Left ventricle myocardium inferior (tissue), 1 donor: ENCODE data around the gene TMEM131L. TPM values are rescaled to one million over a fixed set of nuclear protein-coding genes. Genes with fewer than 3 reads are reported as not detected.

Source experiments
- DNase-seq: peaks from one replicate; pipeline ENCODE4 v3.0.0-alpha.2; 2020
- H3K27ac ChIP-seq: fragments of 200-600 bp; replicated peaks from 2 replicates; pipeline ENCODE4 v1.8.0; 2021
- H3K27me3 ChIP-seq: fragments of 200-600 bp; 2 replicates; pipeline ENCODE4 v1.8.0; 2021; ENCODE audit warnings: low read depth
- H3K36me3 ChIP-seq: fragments of 200-600 bp; 2 replicates; pipeline ENCODE4 v1.8.0; 2021
- H3K4me1 ChIP-seq: fragments of 200-600 bp; 2 replicates; pipeline ENCODE4 v1.8.0; 2021
- H3K4me3 ChIP-seq: fragments of 200-600 bp; 2 replicates; pipeline ENCODE4 v1.8.0; 2021; ENCODE audit warnings: mild to moderate bottlenecking, moderate library complexity
- H3K9me3 ChIP-seq: fragments of 200-600 bp; replicated peaks from 2 replicates; pipeline ENCODE4 v1.8.0; 2021
- CTCF ChIP-seq: fragments of 200-600 bp; IDR thresholded peaks from 2 replicates; pipeline ENCODE4 v1.8.0; 2021; ENCODE audit warnings: antibody characterized with exemption, mild to moderate bottlenecking, borderline replicate concordance
- intact Hi-C: fragments of 100-400 bp; cut with micrococcal nuclease; formaldehyde crosslinking; loops from one replicate; pipeline ENCODE4 v1.11.0; 2022
- total RNA-seq: library from RNA; stranded (reverse); fragmentation: NEBNext Ultra II Directional; extraction: Animal tissue kit (Norgen Biotek cat#: 25700); gene quantifications from one replicate; pipeline ENCODE4 v1.2.1, GENCODE V29; 2021
- donor health status: DM: no; HTN: yes; CAD: no; lungs with severe emphysema.

The TMEM131L gene
- total RNA-seq, 1 donor from 2014 or later: 14.9 TPM

GRCh38 chr4:153571006-153571545, 104.9 kb downstream of the TMEM131L start:
- intact Hi-C loops: loop anchor here (10.0 kb wide), 2 partner anchors 106 to 426 kb away; partner anchors contain the start of gene TMEM131L
- H3K27me3 ChIP-seq: no peaks in the 10 kb centered on the region
- no peak overlapping the region for H3K4me3 ChIP-seq
- no peaks in the 10 kb centered on the region for H3K36me3 ChIP-seq
- H3K4me1 ChIP-seq: peaks cover 82% of the 10 kb centered on the region
- no peaks in the 10 kb centered on the region for H3K9me3 ChIP-seq
- peak overlapping the region; percentile 79 for H3K27ac ChIP-seq
- no peak for DNase-seq
- no peak for TF ChIP-seq CTCF

GRCh38 chr4:153572609-153573008, 106.4 kb downstream of the TMEM131L start:
- peak overlapping the region; percentile 75 for H3K27ac ChIP-seq
- DNase-seq: no peak
- H3K36me3 ChIP-seq: no peaks in the 10 kb centered on the region
- H3K4me1 ChIP-seq: peaks cover 77% of the 10 kb centered on the region
- H3K4me3 ChIP-seq: no peak overlapping the region
- H3K9me3 ChIP-seq: no peaks in the 10 kb centered on the region
- no peak for TF ChIP-seq CTCF
- H3K27me3 ChIP-seq: no peaks in the 10 kb centered on the region
- intact Hi-C loops: loop anchor here (10.0 kb wide), 2 partner anchors 108 to 428 kb away; partner anchors contain the start of gene TMEM131L

GRCh38 chr4:153573221-153573620, 107.1 kb downstream of the TMEM131L start:
- TF ChIP-seq CTCF: no peak
- Histone ChIP-seq H3K27ac (peak overlapping the region; percentile 75), H3K4me1 (peaks cover 71% of the 10 kb centered on the region), H3K27me3 (no peaks in the 10 kb centered on the region), H3K9me3 (no peaks in the 10 kb centered on the region), H3K36me3 (no peaks in the 10 kb centered on the region), H3K4me3 (no peak overlapping the region)
- DNase-seq: peak; percentile 61
- intact Hi-C loops: loop anchor here (10.0 kb wide), 2 partner anchors 108 to 428 kb away; partner anchors contain the start of gene TMEM131L

- H3K9me3 ChIP-seq: no peaks in the 10 kb centered on the region
- intact Hi-C loops: loop anchor here (10.0 kb wide), 2 partner anchors 109 to 429 kb away; partner anchors contain the start of gene TMEM131L
- no peaks in the 10 kb centered on the region for H3K27me3 ChIP-seq
- H3K27ac ChIP-seq: peak overlapping the region; percentile 75
- peak; percentile 76 for TF ChIP-seq CTCF
- H3K36me3 ChIP-seq: no peaks in the 10 kb centered on the region
- H3K4me1 ChIP-seq: peaks cover 61% of the 10 kb centered on the region
- H3K4me3 ChIP-seq: no peak overlapping the region
- DNase-seq: peak; percentile 58
Measured at GRCh38 chr4:153573881-153574802, 108.0 kb downstream of the TMEM131L start.

GRCh38 chr4:153576443-153576774, 110.2 kb downstream of the TMEM131L start:
- Histone ChIP-seq H3K4me3 (no peak overlapping the region), H3K27ac (no peak overlapping the region), H3K9me3 (no peaks in the 10 kb centered on the region), H3K27me3 (no peaks in the 10 kb centered on the region), H3K36me3 (peaks cover 8% of the 10 kb centered on the region), H3K4me1 (peaks cover 39% of the 10 kb centered on the region)
- DNase-seq: no peak
- TF ChIP-seq CTCF: no peak
- intact Hi-C loops: loop anchor here (5.0 to 10.0 kb wide), 4 partner anchors 112 to 432 kb away; partner anchors contain the start of genes MND1 and TMEM131L
